HepG2 (cell line): ENCODE data around the gene GATD1. TPM values are rescaled to one million over a fixed set of nuclear protein-coding genes. Genes with fewer than 3 reads are reported as not detected.

Experiments used
- ATAC-seq: fragments of 200-7000 bp; cut with Tn5 transposase; 3 replicates; pipeline ENCODE4 v1.9.1; 2020; ENCODE audit warnings: mild to moderate bottlenecking, moderate library complexity
- BruUV-seq: library from RNA; stranded (reverse); fragments of 400-500 nt; replicated peaks from 2 replicates; lab custom pipeline; 2021; lab: Mats Ljungman, UMichigan
- CTCF ChIA-PET: fragments of 300-600 bp; formaldehyde crosslinking; extraction: SDS; loops from one replicate; lab custom pipeline; 2021; ENCODE audit warnings: low total read pairs, inconsistent platforms, low intra/inter-chr PET ratio; lab: Yijun Ruan, JAX
- POLR2A ChIA-PET: fragments of 350-600 bp; sonication (Branson Sonifier 250); formaldehyde crosslinking; loops from one replicate; lab custom pipeline; 2020; ENCODE audit warnings: antibody characterized with exemption, inconsistent platforms; lab: Yijun Ruan, JAX
- DNase-seq: peaks from one replicate; pipeline ENCODE4 v3.0.0-alpha.2; 2015; ENCODE audit warnings: low spot score
- FAIRE-seq: peaks from 3 replicates; lab custom pipeline; 2011; peaks lifted over from hg19 to GRCh38; lab: Jason Lieb, UNC
- H2AFZ ChIP-seq: one replicate; pipeline ENCODE4 v1.6.1; 2011; ENCODE audit warnings: low read length, inconsistent platforms
- H3K27ac ChIP-seq: fragments of 300-600 bp; 3 replicates; pipeline ENCODE4 v1.8.0; 2011; ENCODE audit warnings: mixed run types, mild to moderate bottlenecking, mixed read lengths, low read length, inconsistent platforms; ENCODE audit not compliant: insufficient read depth; ENCODE audit errors: extremely low read length
- H3K27me3 ChIP-seq, 2 experiments: fragments of 200-600 bp in 1 of 2; 2 replicates in 1 of 2; 3 replicates in 1 of 2; pipeline versions ENCODE4 v1.6.0 to v1.8.0; 2011; ENCODE audit warnings: low read length in 2 of 2, mild to moderate bottlenecking in 2 of 2, moderate library complexity in 2 of 2, inconsistent platforms in 1 of 2; ENCODE audit not compliant: insufficient read depth in 2 of 2, control insufficient read depth in 1 of 2
- H3K36me3 ChIP-seq, 2 experiments: fragments of 200-600 bp in 1 of 2; replicated peaks in 1 of 2; 2 replicates in 1 of 2; 3 replicates in 1 of 2; pipeline versions ENCODE4 v1.5.1 to v1.8.0; 2011; ENCODE audit warnings: low read length in 2 of 2, inconsistent platforms in 1 of 2; ENCODE audit not compliant: insufficient read depth in 2 of 2, control insufficient read depth in 1 of 2
- H3K4me1 ChIP-seq: 2 replicates; pipeline ENCODE4 v1.5.1; 2012; ENCODE audit warnings: low read length, inconsistent platforms; ENCODE audit not compliant: insufficient read depth
- H3K4me2 ChIP-seq: 2 replicates; pipeline ENCODE4 v1.6.0; 2011; ENCODE audit warnings: low read depth, low read length, inconsistent platforms
- H3K4me3 ChIP-seq, 3 experiments: fragments of 200-600 bp in 1 of 3; sonication (generic), shearing (Covaris generic) in 1 of 3; replicated peaks in 1 of 3; 2 replicates each; pipeline ENCODE4 v1.5.1; 2011 to 2016; ENCODE audit warnings: low read length in 3 of 3, inconsistent platforms in 2 of 3, low read depth in 2 of 3, mild to moderate bottlenecking in 2 of 3, control low read depth in 1 of 3, mixed read lengths in 1 of 3; ENCODE audit not compliant: insufficient read depth in 1 of 3
- H3K79me2 ChIP-seq: one replicate; pipeline ENCODE4 v1.6.1; 2011; ENCODE audit warnings: low read length, inconsistent platforms; ENCODE audit not compliant: insufficient read depth
- H3K9ac ChIP-seq: 2 replicates; pipeline ENCODE4 v1.6.0; 2011; ENCODE audit warnings: mild to moderate bottlenecking, low read depth, low read length, inconsistent platforms; ENCODE audit not compliant: insufficient read depth
- H3K9me3 ChIP-seq: 2 replicates; pipeline ENCODE4 v1.5.1; 2012; ENCODE audit warnings: mild to moderate bottlenecking, low read length
- H4K20me1 ChIP-seq: 2 replicates; pipeline ENCODE4 v1.6.0; 2011; ENCODE audit warnings: inconsistent platforms, mild to moderate bottlenecking, low read length, moderate library complexity; ENCODE audit not compliant: insufficient read depth
- CBX2 ChIP-seq, 2 experiments: fragments of 200-600 bp in 1 of 2; sonication (generic); formaldehyde crosslinking in 1 of 2; IDR thresholded peaks; 2 replicates each; pipeline versions ENCODE4 v1.7.0 to v1.8.1; 2018 to 2022; ENCODE audit warnings: low read depth in 2 of 2, low read length in 1 of 2, mild to moderate bottlenecking in 1 of 2, missing genetic modification reagents in 1 of 2
- HNRNPL ChIP-seq: fragments of 200-400 bp; formaldehyde crosslinking; IDR thresholded peaks from 2 replicates; pipeline ENCODE4 v1.6.1; 2017; ENCODE audit warnings: mild to moderate bottlenecking, low read depth, low read length
- MYNN ChIP-seq: sonication (generic); formaldehyde crosslinking; IDR thresholded peaks from 2 replicates; pipeline ENCODE4 v1.4.0; 2020; ENCODE audit warnings: mild to moderate bottlenecking, low read depth, missing genetic modification reagents
- RBFOX2 ChIP-seq: fragments of 200-400 bp; formaldehyde crosslinking; IDR thresholded peaks from 2 replicates; pipeline ENCODE4 v1.6.1; 2017; ENCODE audit warnings: low read depth, mild to moderate bottlenecking, low read length
- ZNF878 ChIP-seq: sonication (generic); formaldehyde crosslinking; IDR thresholded peaks from 2 replicates; pipeline ENCODE4 v1.8.1; 2023; ENCODE audit warnings: mild to moderate bottlenecking, missing genetic modification reagents, moderate library complexity
- ZSCAN31 ChIP-seq: sonication (generic); formaldehyde crosslinking; IDR thresholded peaks from 2 replicates; pipeline ENCODE4 v1.5.0; 2020; ENCODE audit warnings: low read depth, mild to moderate bottlenecking, missing genetic modification reagents
- WGBS: methylation state at CpG from one replicate; pipeline ENCODE4 v1.1.6; 2017; ENCODE audit warnings: low lambda C conversion rate; 5-methylcytosine and 5-hydroxymethylcytosine counted together
- in situ Hi-C: cut with HindIII; loops from 2 replicates; pipeline ENCODE4 v1.10.0; 2017; ENCODE audit warnings: low pct_unique_long_range_greater_than_20kb; ENCODE audit not compliant: extremely low pct_ligation_motif_present
- intact Hi-C: fragments of 100-400 bp; cut with micrococcal nuclease; formaldehyde crosslinking; loops from one replicate; pipeline ENCODE4 v1.10.0; 2022; ENCODE audit not compliant: unreplicated experiment
- polyA plus RNA-seq, 8 experiments: library from polyadenylated mRNA; depleted of rRNA in 3 of 8; stranded (reverse) in 7 of 8; unstranded in 1 of 8; fragments of >200 nt; fragmentation: Illumina TruSeq in 4 of 8; extraction: Trizol in 4 of 8; gene quantifications; 2 replicates each; pipeline versions ENCODE4 v1.2.1 to v1.2.3, GENCODE V29; 2011 to 2016; ENCODE audit warnings: low read depth in 4 of 8, missing spikeins in 1 of 8, mixed read lengths in 1 of 8; ENCODE audit not compliant: insufficient read depth in 1 of 8
- total RNA-seq, 5 experiments: library from RNA; depleted of rRNA; stranded (reverse); fragments of >200 nt; fragmentation: Illumina TruSeq; extraction: Trizol; gene quantifications; 2 replicates each; pipeline ENCODE4 v1.2.3, GENCODE V29; 2016; ENCODE audit warnings: low read depth in 1 of 5
- TF ChIP-seq, protein P1 (sequence below): sonication (generic); formaldehyde crosslinking; IDR thresholded peaks from 2 replicates; pipeline ENCODE4 v1.4.0; 2020; ENCODE audit warnings: missing genetic modification reagents, borderline replicate concordance
- TF ChIP-seq, protein P2 (sequence below): sonication (generic); formaldehyde crosslinking; IDR thresholded peaks from 2 replicates; pipeline ENCODE4 v1.4.0; 2020; ENCODE audit warnings: mild to moderate bottlenecking, missing genetic modification reagents

GATD1 gene
- total and polyA plus RNA-seq, 2 of the 13 experiments (the other 11 are each of a cell fraction or from before 2014, with no cell fraction given), result 31.3 to 60.5 TPM

- H3K27me3 ChIP-seq, result no peaks in the 10 kb centered on the region; a peak in 1 of 5 replicates
- H3K4me2 ChIP-seq, result no peak overlapping the region
- H3K27ac ChIP-seq, result no peak overlapping the region
- ATAC-seq (no peak), DNase-seq (no peak), FAIRE-seq (no peak)
- H3K9ac ChIP-seq, result no peak overlapping the region
- TF ChIP-seq RBFOX2 (peak; percentile 29; the same call in 1 of the 2 replicates), CBX2 (IDR thresholded peaks at IDR 0.05; ENCODE audit: low read depth, low read length) (no peak), CBX2 (CRISPR knock-in tag; IDR thresholded peaks at IDR 0.05; ENCODE audit: low read depth) (no peak)
- intact Hi-C loops (no loop called here), in situ Hi-C loops (no loop called here)
- H3K4me3 ChIP-seq, result no peak overlapping the region
- 97% methylated on average over 15 of the region's 32 CpGs for WGBS
- ChIA-PET POLR2A (no interaction called here), CTCF (no interaction called here)
- H2AFZ ChIP-seq, result no peak overlapping the region
- no peaks in the 10 kb centered on the region for H4K20me1 ChIP-seq
- no TSS peak for BruUV-seq
- H3K9me3 ChIP-seq, result no peaks in the 10 kb centered on the region
- peaks cover 7 to 8% of the 10 kb centered on the region in 2 experiments; a peak in 3 of 5 replicates for H3K36me3 ChIP-seq
- H3K4me1 ChIP-seq, result peaks cover 14% of the 10 kb centered on the region
- peaks cover 17% of the 10 kb centered on the region for H3K79me2 ChIP-seq
These were observed 22.5 kb upstream of the GATD1 start for GRCh38 chr11:799641-800316.

- no peak within 1 kb of the TSS for H2AFZ ChIP-seq
- peaks cover 7 to 8% of the 10 kb centered on the region in 2 experiments; a peak in 3 of 5 replicates for H3K36me3 ChIP-seq
- peak within 1 kb of the TSS; percentile 82 for H3K9ac ChIP-seq
- CTCF ChIA-PET, result interaction anchor here (1.2 kb wide), 1 partner anchor 70 kb away, joined by 4 read pairs; no protein-coding TSS in a partner anchor
- FAIRE-seq (no peak), DNase-seq (peak; percentile 49), ATAC-seq (peak; percentile 52)
- H3K27me3 ChIP-seq, result no peaks in the 10 kb centered on the region; a peak in 1 of 5 replicates
- in situ Hi-C loops (no loop called here), intact Hi-C loops (no loop called here)
- H3K4me3 ChIP-seq, result peak within 1 kb of the TSS; percentile 70 to 97 (median 94)
- WGBS, result 67% methylated on average over 7 of the region's 69 CpGs
- BruUV-seq, result no TSS peak
- H3K27ac ChIP-seq, result peak within 1 kb of the TSS; percentile 80
- H3K4me1 ChIP-seq, result peaks cover 4% of the 10 kb centered on the region
- POLR2A ChIA-PET, result interaction anchor here (5.3 kb wide), 1 partner anchor 20 kb away, joined by 44 read pairs; the partner anchor contains the start of gene GATD1
- H4K20me1 ChIP-seq, result no peaks in the 10 kb centered on the region
- peak within 1 kb of the TSS; percentile 100 for H3K4me2 ChIP-seq
- peaks cover 4% of the 10 kb centered on the region for H3K79me2 ChIP-seq
- H3K9me3 ChIP-seq, result no peaks in the 10 kb centered on the region
- TF ChIP-seq, protein P1, sequence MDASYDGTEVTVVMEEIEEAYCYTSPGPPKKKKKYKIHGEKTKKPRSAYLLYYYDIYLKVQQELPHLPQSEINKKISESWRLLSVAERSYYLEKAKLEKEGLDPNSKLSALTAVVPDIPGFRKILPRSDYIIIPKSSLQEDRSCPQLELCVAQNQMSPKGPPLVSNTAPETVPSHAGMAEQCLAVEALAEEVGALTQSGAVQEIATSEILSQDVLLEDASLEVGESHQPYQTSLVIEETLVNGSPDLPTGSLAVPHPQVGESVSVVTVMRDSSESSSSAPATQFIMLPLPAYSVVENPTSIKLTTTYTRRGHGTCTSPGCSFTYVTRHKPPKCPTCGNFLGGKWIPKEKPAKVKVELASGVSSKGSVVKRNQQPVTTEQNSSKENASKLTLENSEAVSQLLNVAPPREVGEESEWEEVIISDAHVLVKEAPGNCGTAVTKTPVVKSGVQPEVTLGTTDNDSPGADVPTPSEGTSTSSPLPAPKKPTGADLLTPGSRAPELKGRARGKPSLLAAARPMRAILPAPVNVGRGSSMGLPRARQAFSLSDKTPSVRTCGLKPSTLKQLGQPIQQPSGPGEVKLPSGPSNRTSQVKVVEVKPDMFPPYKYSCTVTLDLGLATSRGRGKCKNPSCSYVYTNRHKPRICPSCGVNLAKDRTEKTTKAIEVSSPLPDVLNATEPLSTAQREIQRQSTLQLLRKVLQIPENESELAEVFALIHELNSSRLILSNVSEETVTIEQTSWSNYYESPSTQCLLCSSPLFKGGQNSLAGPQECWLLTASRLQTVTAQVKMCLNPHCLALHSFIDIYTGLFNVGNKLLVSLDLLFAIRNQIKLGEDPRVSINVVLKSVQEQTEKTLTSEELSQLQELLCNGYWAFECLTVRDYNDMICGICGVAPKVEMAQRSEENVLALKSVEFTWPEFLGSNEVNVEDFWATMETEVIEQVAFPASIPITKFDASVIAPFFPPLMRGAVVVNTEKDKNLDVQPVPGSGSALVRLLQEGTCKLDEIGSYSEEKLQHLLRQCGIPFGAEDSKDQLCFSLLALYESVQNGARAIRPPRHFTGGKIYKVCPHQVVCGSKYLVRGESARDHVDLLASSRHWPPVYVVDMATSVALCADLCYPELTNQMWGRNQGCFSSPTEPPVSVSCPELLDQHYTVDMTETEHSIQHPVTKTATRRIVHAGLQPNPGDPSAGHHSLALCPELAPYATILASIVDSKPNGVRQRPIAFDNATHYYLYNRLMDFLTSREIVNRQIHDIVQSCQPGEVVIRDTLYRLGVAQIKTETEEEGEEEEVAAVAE (CRISPR knock-in tag), result no peak
- TF ChIP-seq ZSCAN31 (CRISPR knock-in tag) (no peak), MYNN (CRISPR knock-in tag) (no peak), ZNF878 (no peak), HNRNPL (no peak)
- TF ChIP-seq, protein P2, sequence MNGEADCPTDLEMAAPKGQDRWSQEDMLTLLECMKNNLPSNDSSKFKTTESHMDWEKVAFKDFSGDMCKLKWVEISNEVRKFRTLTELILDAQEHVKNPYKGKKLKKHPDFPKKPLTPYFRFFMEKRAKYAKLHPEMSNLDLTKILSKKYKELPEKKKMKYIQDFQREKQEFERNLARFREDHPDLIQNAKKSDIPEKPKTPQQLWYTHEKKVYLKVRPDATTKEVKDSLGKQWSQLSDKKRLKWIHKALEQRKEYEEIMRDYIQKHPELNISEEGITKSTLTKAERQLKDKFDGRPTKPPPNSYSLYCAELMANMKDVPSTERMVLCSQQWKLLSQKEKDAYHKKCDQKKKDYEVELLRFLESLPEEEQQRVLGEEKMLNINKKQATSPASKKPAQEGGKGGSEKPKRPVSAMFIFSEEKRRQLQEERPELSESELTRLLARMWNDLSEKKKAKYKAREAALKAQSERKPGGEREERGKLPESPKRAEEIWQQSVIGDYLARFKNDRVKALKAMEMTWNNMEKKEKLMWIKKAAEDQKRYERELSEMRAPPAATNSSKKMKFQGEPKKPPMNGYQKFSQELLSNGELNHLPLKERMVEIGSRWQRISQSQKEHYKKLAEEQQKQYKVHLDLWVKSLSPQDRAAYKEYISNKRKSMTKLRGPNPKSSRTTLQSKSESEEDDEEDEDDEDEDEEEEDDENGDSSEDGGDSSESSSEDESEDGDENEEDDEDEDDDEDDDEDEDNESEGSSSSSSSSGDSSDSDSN (CRISPR knock-in tag), result peak; percentile 53; the same call in 1 of the 2 replicates
These were observed 20.9 kb upstream of the GATD1 start, which contains the start of gene SLC25A22 for GRCh38 chr11:798093-798713. TSS of gene SLC25A22 (minus strand) at chr11:798281. CDS start at chr11:795006, 3,275 bp downstream.
